ENCODE measurements around the gene TEC.

DNA sequence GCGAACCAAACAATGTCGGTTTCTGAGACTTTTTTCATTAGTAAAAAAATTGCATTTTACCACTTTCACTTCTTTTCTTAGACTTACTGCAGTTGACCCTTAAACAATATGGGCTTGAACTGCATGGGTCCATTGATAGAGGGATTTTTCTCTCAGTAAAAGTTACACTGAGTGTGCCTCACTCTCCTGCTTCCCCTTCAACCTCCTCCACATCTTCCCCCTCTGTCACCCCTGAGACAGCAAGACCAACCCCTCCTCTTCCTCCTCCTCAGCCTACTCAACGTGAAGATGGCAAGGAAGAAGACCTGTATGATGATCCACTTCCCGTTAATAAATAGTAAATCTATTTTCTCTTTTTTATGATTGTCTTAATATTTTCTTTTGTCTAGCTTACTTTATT is 43.4 kb downstream of the TEC start:
- TF ChIP-seq, protein P1, sequence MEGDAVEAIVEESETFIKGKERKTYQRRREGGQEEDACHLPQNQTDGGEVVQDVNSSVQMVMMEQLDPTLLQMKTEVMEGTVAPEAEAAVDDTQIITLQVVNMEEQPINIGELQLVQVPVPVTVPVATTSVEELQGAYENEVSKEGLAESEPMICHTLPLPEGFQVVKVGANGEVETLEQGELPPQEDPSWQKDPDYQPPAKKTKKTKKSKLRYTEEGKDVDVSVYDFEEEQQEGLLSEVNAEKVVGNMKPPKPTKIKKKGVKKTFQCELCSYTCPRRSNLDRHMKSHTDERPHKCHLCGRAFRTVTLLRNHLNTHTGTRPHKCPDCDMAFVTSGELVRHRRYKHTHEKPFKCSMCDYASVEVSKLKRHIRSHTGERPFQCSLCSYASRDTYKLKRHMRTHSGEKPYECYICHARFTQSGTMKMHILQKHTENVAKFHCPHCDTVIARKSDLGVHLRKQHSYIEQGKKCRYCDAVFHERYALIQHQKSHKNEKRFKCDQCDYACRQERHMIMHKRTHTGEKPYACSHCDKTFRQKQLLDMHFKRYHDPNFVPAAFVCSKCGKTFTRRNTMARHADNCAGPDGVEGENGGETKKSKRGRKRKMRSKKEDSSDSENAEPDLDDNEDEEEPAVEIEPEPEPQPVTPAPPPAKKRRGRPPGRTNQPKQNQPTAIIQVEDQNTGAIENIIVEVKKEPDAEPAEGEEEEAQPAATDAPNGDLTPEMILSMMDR (optimal IDR thresholded peaks at IDR 0.05 in 1 of 3, IDR thresholded peaks at IDR 0.05 in 1 of 3, conservative IDR thresholded peaks at IDR 0.05 in 1 of 3; ENCODE audit: extremely low read depth in 1 of 3, insufficient read depth in 2 of 3, low read length in 3 of 3): no peak
- TF ChIP-seq EZH2 (IDR thresholded peaks at IDR 0.05; ENCODE audit: low read length): no peak

All from keratinocyte (primary cell).